Measurements from ENCODE around the gene PTPRN2. TPM values are rescaled to one million over a fixed set of nuclear protein-coding genes. Genes with fewer than 3 reads are reported as not detected.

Gene PTPRN2
- total and polyA plus RNA-seq, 9 of the 15 experiments (the other 6 are each of a cell fraction or from before 2014, with no cell fraction given), result not detected

- in situ Hi-C loops (cut with MboI) (no loop called here), intact Hi-C loops (cut with micrococcal nuclease) (no loop called here)
- POLR2A ChIA-PET, result no interaction called here
- Histone ChIP-seq H3K36me3 (ENCODE audit: control insufficient read depth, insufficient read depth, low read length) (no peaks in the 10 kb centered on the region), H3K27me3 (ENCODE audit: control insufficient read depth in 2 of 2, insufficient read depth in 2 of 2, low read length in 2 of 2) (peaks cover 44 to 82% of the 10 kb centered on the region in 2 experiments), H3K4me1 (replicated peaks in 1 of 2; ENCODE audit: control insufficient read depth in 2 of 2, insufficient read depth in 2 of 2, low read length in 2 of 2) (peaks cover 6 to 17% of the 10 kb centered on the region in 2 experiments; a peak in 4 of 5 replicates), H3K9me3 (replicated peaks; ENCODE audit: control insufficient read depth, insufficient read depth, low read depth, low read length) (no peaks in the 10 kb centered on the region), H3K4me2 (ENCODE audit: insufficient read depth, low read length) (no peak overlapping the region), H4K20me1 (replicated peaks; ENCODE audit: control insufficient read depth, insufficient read depth, low read length) (0 out of 2 replicates have a peak, but pooled peaks cover under 1% of the 10 kb centered on the region), H3K79me2 (ENCODE audit: control insufficient read depth, insufficient read depth, low read length) (no peaks in the 10 kb centered on the region), H3K9ac (ENCODE audit: insufficient read depth in 1 of 2, low read depth in 2 of 2, low read length in 2 of 2) (no peak overlapping the region), H3K4me3 (no peak overlapping the region), H3K9me1 (ENCODE audit: control insufficient read depth, insufficient read depth, low read length) (no peaks in the 10 kb centered on the region), H3K27ac (ENCODE audit: extremely low read depth, low read depth, low read length) (no peak overlapping the region), H2AFZ (ENCODE audit: low read depth, low read length) (no peak overlapping the region)
- WGBS (ENCODE audit: insufficient coverage, low coverage, missing lambda C conversion rate), result 14% methylated on average over 12 of the region's 12 CpGs
- FAIRE-seq (no peak), DNase-seq (ENCODE audit: extremely low read depth in 1 of 4, low spot score in 3 of 4) (no peak), ATAC-seq (no peak)
- no TSS peak for BruUV-seq (replicated peaks)
- CTCF ChIA-PET (ENCODE audit: low intra/inter-chr PET ratio), result no interaction called here
- no peak for TF ChIP-seq HIVEP1 (CRISPR knock-in tag; IDR thresholded peaks at IDR 0.05)
- no peak for TF ChIP-seq TEAD4 (IDR thresholded peaks at IDR 0.05; ENCODE audit: low read length)
- TF ChIP-seq TEAD4 (CRISPR knock-in tag; IDR thresholded peaks at IDR 0.05; ENCODE audit: borderline replicate concordance), result no peak
- no peak for TF ChIP-seq ZNF512 (tag; IDR thresholded peaks at IDR 0.05)
- no peak for TF ChIP-seq IRF9 (tag; IDR thresholded peaks at IDR 0.05)
- no peak for TF ChIP-seq ZNF140 (CRISPR knock-in tag; IDR thresholded peaks at IDR 0.05)
- no peak for TF ChIP-seq USF1 (CRISPR knock-in tag; IDR thresholded peaks at IDR 0.05)
- TF ChIP-seq SRF (CRISPR knock-in tag; IDR thresholded peaks at IDR 0.05), result no peak
- no peak for TF ChIP-seq NFYB (IDR thresholded peaks at IDR 0.05; ENCODE audit: extremely low read depth, insufficient read length)
Observed at GRCh38 chr7:158506626-158507025, 81.0 kb downstream of the PTPRN2 start.
